Measurements from ENCODE around the gene ANKRD33.

Gene ANKRD33

GRCh38 chr12:51864833-51865670, 22.9 kb upstream of the ANKRD33 start:
- TF ChIP-seq ARNTL (CRISPR knock-in tag; IDR thresholded peaks at IDR 0.05; ENCODE audit: borderline replicate concordance, low read depth) (no peak), ESRRG (CRISPR knock-in tag; IDR thresholded peaks at IDR 0.05) (no peak), ZNF70 (CRISPR knock-in tag; IDR thresholded peaks at IDR 0.05) (peak; percentile 57; the same call in 1 of the 2 replicates), ZFP3 (CRISPR knock-in tag; IDR thresholded peaks at IDR 0.05) (no peak), ZNF565 (CRISPR knock-in tag; conservative IDR thresholded peaks at IDR 0.05; ENCODE audit: low read depth) (no peak), TOX (CRISPR knock-in tag; IDR thresholded peaks at IDR 0.05; ENCODE audit: borderline replicate concordance) (no peak)
- no peak for ATAC-seq

GRCh38 chr12:51865757-51866270, 22.1 kb upstream of the ANKRD33 start:
- no peak for ATAC-seq
- TF ChIP-seq ISL1 (CRISPR knock-in tag; IDR thresholded peaks at IDR 0.05), result no peak
- TF ChIP-seq GLIS3 (CRISPR knock-in tag; IDR thresholded peaks at IDR 0.05), result no peak
- TF ChIP-seq PATZ1 (CRISPR knock-in tag; IDR thresholded peaks at IDR 0.05; ENCODE audit: borderline replicate concordance), result no peak
- no peak for TF ChIP-seq ZC3H10 (CRISPR knock-in tag; IDR thresholded peaks at IDR 0.05)
- no peak for TF ChIP-seq SNAI2 (CRISPR knock-in tag; IDR thresholded peaks at IDR 0.05)
- no peak for TF ChIP-seq CSDC2 (CRISPR knock-in tag; IDR thresholded peaks at IDR 0.05)
- no peak for TF ChIP-seq ZNF565 (CRISPR knock-in tag; conservative IDR thresholded peaks at IDR 0.05; ENCODE audit: low read depth)
- TF ChIP-seq TCF4 (CRISPR knock-in tag; IDR thresholded peaks at IDR 0.05; ENCODE audit: borderline replicate concordance), result no peak
- no peak for TF ChIP-seq CSRNP3 (CRISPR knock-in tag; IDR thresholded peaks at IDR 0.05)

- no peak for ATAC-seq
- TF ChIP-seq TSHZ2 (CRISPR knock-in tag; IDR thresholded peaks at IDR 0.05), result no peak
- no peak for TF ChIP-seq ZFP3 (CRISPR knock-in tag; IDR thresholded peaks at IDR 0.05)
- TF ChIP-seq PPARA (CRISPR knock-in tag; IDR thresholded peaks at IDR 0.05; ENCODE audit: borderline replicate concordance), result no peak
- TF ChIP-seq GLIS3 (CRISPR knock-in tag; IDR thresholded peaks at IDR 0.05), result no peak
- no peak for TF ChIP-seq ZNF8 (CRISPR knock-in tag; IDR thresholded peaks at IDR 0.05)
- TF ChIP-seq BACH2 (CRISPR knock-in tag; IDR thresholded peaks at IDR 0.05; ENCODE audit: borderline replicate concordance), result no peak
- no peak for TF ChIP-seq OSR1 (CRISPR knock-in tag; IDR thresholded peaks at IDR 0.05)
- TF ChIP-seq CSRNP3 (CRISPR knock-in tag; IDR thresholded peaks at IDR 0.05), result no peak
- TF ChIP-seq CSDC2 (CRISPR knock-in tag; IDR thresholded peaks at IDR 0.05), result no peak
Measured at GRCh38 chr12:51866324-51866723, 21.6 kb upstream of the ANKRD33 start.

GRCh38 chr12:51866762-51867161, 21.1 kb upstream of the ANKRD33 start:
- no peak for TF ChIP-seq TSHZ2 (CRISPR knock-in tag; IDR thresholded peaks at IDR 0.05)
- no peak for ATAC-seq
